HepG2 (cell line): ENCODE data around the gene TTC1. TPM values are rescaled to one million over a fixed set of nuclear protein-coding genes. Genes with fewer than 3 reads are reported as not detected.

Source experiments
- AHR ChIP-seq: IDR thresholded peaks from 2 replicates; pipeline ENCODE4 v1.6.1; 2018; ENCODE audit warnings: missing genetic modification reagents, missing compliant biosample characterization
- CERS6 ChIP-seq: sonication (generic); formaldehyde crosslinking; IDR thresholded peaks from 2 replicates; pipeline ENCODE4 v1.5.0; 2020; ENCODE audit warnings: missing genetic modification reagents
- CSRNP1 ChIP-seq: sonication (generic); formaldehyde crosslinking; IDR thresholded peaks from 2 replicates; pipeline ENCODE4 v1.8.1; 2023; ENCODE audit warnings: mild to moderate bottlenecking, missing genetic modification reagents
- MED13 ChIP-seq: sonication (generic); formaldehyde crosslinking; IDR thresholded peaks from 2 replicates; pipeline ENCODE4 v1.5.0; 2020; ENCODE audit warnings: missing genetic modification reagents
- NBN ChIP-seq: fragments of 450-650 bp; conservative IDR thresholded peaks from 2 replicates; pipeline ENCODE4 v1.6.1; 2017
- RAD21 ChIP-seq: fragments of 450-650 bp; formaldehyde crosslinking; IDR thresholded peaks from 2 replicates; pipeline ENCODE4 v1.5.0; 2020; ENCODE audit warnings: mild to moderate bottlenecking
- SMAD3 ChIP-seq: sonication (generic); formaldehyde crosslinking; IDR thresholded peaks from 2 replicates; pipeline ENCODE4 v1.4.0; 2020; ENCODE audit warnings: missing genetic modification reagents
- SMC3 ChIP-seq: IDR thresholded peaks from 2 replicates; pipeline ENCODE4 v1.6.1; 2011; ENCODE audit warnings: low read length, improper control_type of control experiment
- STAG1 ChIP-seq: sonication (generic); formaldehyde crosslinking; IDR thresholded peaks from 2 replicates; pipeline ENCODE4 v1.4.0; 2020; ENCODE audit warnings: missing genetic modification reagents
- TCF12 ChIP-seq, 2 experiments: fragments of 450-650 bp in 1 of 2; sonication (generic) in 1 of 2; formaldehyde crosslinking in 1 of 2; IDR thresholded peaks; 2 replicates each; pipeline versions ENCODE4 v1.6.1 to v1.8.0; 2017 to 2022; ENCODE audit warnings: antibody characterized with exemption in 1 of 2, mild to moderate bottlenecking in 1 of 2, missing genetic modification reagents in 1 of 2, moderate library complexity in 1 of 2
- ZBED4 ChIP-seq: sonication (generic); formaldehyde crosslinking; IDR thresholded peaks from 2 replicates; pipeline ENCODE4 v1.4.0; 2020; ENCODE audit warnings: missing genetic modification reagents, borderline replicate concordance
- ZNF331 ChIP-seq: sonication (generic); formaldehyde crosslinking; IDR thresholded peaks from 2 replicates; pipeline ENCODE4 v1.4.0; 2020; ENCODE audit warnings: missing genetic modification reagents
- ZNF670 ChIP-seq: sonication (generic); formaldehyde crosslinking; IDR thresholded peaks from 2 replicates; pipeline ENCODE4 v1.8.0; 2022; ENCODE audit warnings: mild to moderate bottlenecking, missing genetic modification reagents, borderline replicate concordance
- ZNF772 ChIP-seq: sonication (generic); formaldehyde crosslinking; IDR thresholded peaks from 2 replicates; pipeline ENCODE4 v1.5.0; 2020; ENCODE audit warnings: mild to moderate bottlenecking, missing genetic modification reagents
- ZNF850 ChIP-seq: sonication (generic); formaldehyde crosslinking; conservative IDR thresholded peaks from 2 replicates; pipeline ENCODE4 v1.9.0; 2021; ENCODE audit warnings: mild to moderate bottlenecking, missing genetic modification reagents
- ZSCAN30 ChIP-seq: sonication (generic); formaldehyde crosslinking; IDR thresholded peaks from 2 replicates; pipeline ENCODE4 v1.5.0; 2020; ENCODE audit warnings: mild to moderate bottlenecking, missing genetic modification reagents
- polyA plus RNA-seq, 8 experiments: library from polyadenylated mRNA; depleted of rRNA in 3 of 8; stranded (reverse) in 7 of 8; unstranded in 1 of 8; fragments of >200 nt; fragmentation: Illumina TruSeq in 4 of 8; extraction: Trizol in 4 of 8; gene quantifications; 2 replicates each; pipeline versions ENCODE4 v1.2.1 to v1.2.3, GENCODE V29; 2011 to 2016; ENCODE audit warnings: low read depth in 4 of 8, missing spikeins in 1 of 8, mixed read lengths in 1 of 8; ENCODE audit not compliant: insufficient read depth in 1 of 8
- total RNA-seq, 5 experiments: library from RNA; depleted of rRNA; stranded (reverse); fragments of >200 nt; fragmentation: Illumina TruSeq; extraction: Trizol; gene quantifications; 2 replicates each; pipeline ENCODE4 v1.2.3, GENCODE V29; 2016; ENCODE audit warnings: low read depth in 1 of 5
- TF ChIP-seq, protein P1 (sequence below): IDR thresholded peaks from 2 replicates; pipeline ENCODE4 v1.6.1; 2016; ENCODE audit warnings: low read depth, borderline replicate concordance
- TF ChIP-seq, protein P2 (sequence below): IDR thresholded peaks from 2 replicates; pipeline ENCODE4 v1.6.1; 2012; ENCODE audit warnings: low read depth, low read length, improper control_type of control experiment

The TTC1 gene
- total and polyA plus RNA-seq, 2 of the 13 experiments (the other 11 are each of a cell fraction or from before 2014, with no cell fraction given) = 16.1 to 72.1 TPM

DNA sequence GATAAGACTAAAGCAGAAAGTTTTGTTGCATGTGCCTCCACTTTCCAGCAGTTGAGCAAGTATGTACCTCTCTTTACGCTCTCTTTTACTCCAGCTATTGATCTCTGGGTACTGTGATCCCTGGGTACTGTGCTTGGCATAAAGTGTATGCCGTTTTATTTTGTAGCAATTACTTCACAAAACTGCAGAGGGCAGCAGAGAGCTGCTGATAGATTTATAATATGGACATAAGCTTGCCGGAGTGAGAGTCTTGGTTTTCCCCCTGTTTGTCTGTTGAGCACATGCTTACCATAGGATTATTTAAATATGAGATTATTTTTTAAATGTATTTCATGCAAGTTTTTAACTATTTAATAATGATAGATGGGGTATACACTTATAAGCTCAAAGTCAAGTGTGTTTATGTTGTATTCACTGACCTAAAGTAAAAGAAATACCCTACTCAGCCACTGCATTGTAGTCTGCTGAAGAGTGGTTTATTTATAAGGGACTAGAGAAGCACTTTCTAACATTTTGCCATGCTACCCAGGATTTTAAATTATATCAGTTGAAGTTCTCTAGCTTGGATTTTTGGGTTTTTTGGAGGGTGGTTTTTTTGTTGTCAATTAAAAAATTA is 13.0 kb downstream of the TTC1 start (continued):
- TF ChIP-seq CSRNP1 (CRISPR knock-in tag) = no peak
- TF ChIP-seq MED13 (CRISPR knock-in tag) = no peak
- TF ChIP-seq STAG1 (CRISPR knock-in tag) = peak; percentile 67
- TF ChIP-seq CERS6 (CRISPR knock-in tag) = no peak
- TF ChIP-seq ZNF670 = no peak
- no peak for TF ChIP-seq AHR (CRISPR knock-in tag)
- peak; percentile 46; the same call in 1 of the 2 replicates for TF ChIP-seq SMC3
- TF ChIP-seq ZNF772 = no peak
- no peak for TF ChIP-seq NBN
- no peak for TF ChIP-seq TCF12 (IDR thresholded peaks at IDR 0.05)
- TF ChIP-seq TCF12 (CRISPR knock-in tag; IDR thresholded peaks at IDR 0.05) = no peak
- TF ChIP-seq ZSCAN30 (CRISPR knock-in tag) = no peak
- TF ChIP-seq ZBED4 = no peak
- no peak for TF ChIP-seq SMAD3 (CRISPR knock-in tag)
- no peak for TF ChIP-seq ZNF850 (CRISPR knock-in tag)
- TF ChIP-seq RAD21 (CRISPR knock-in tag) = peak; percentile 48
- TF ChIP-seq, protein P1, sequence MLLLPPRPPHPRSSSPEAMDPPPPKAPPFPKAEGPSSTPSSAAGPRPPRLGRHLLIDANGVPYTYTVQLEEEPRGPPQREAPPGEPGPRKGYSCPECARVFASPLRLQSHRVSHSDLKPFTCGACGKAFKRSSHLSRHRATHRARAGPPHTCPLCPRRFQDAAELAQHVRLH (CRISPR knock-in tag) = no peak
- TF ChIP-seq, protein P2, sequence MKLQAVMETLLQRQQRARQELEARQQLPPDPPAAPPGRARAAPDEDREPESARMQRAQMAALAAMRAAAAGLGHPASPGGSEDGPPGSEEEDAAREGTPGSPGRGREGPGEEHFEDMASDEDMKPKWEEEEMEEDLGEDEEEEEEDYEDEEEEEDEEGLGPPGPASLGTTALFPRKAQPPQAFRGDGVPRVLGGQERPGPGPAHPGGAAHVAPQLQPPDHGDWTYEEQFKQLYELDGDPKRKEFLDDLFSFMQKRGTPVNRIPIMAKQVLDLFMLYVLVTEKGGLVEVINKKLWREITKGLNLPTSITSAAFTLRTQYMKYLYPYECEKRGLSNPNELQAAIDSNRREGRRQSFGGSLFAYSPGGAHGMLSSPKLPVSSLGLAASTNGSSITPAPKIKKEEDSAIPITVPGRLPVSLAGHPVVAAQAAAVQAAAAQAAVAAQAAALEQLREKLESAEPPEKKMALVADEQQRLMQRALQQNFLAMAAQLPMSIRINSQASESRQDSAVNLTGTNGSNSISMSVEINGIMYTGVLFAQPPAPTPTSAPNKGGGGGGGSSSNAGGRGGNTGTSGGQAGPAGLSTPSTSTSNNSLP = peak; percentile 90
- TF ChIP-seq ZNF331 (CRISPR knock-in tag) = no peak
